Embryonic facial prominence (tissue), 1 donor: Measurements from ENCODE around the gene ZFYVE26.
A peak's percentile ranks its signal among the peaks of the same experiment; 100 is the strongest.
"Not testable (repeated sequence)": the region's sequence is repeated elsewhere in the genome, so short reads cannot be mapped to it uniquely, and the experiment has no call there.

Experiments
- DNase-seq: peaks from one replicate; pipeline ENCODE4 v3.0.0-alpha.2; 2016; ENCODE audit errors: extremely low spot score

Gene ZFYVE26

DNA sequence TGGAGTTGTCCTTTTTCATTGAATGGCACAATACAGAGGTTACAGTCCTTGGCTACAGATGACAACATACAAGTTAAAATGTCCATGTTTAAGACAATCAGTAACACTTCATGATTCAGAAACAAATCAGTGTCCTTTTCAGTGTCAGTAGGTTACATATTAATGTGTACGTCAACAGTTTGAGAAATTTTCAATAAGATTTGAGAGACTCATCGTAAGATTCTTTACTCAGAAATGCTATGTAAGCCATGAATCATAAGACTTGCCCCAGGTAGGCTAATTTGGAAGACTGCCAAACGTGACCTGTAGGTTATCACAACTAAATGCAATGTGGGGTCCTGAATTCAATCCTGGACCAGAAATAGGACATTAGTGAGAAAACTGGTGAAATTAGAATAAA is 111.2 kb downstream of the ZFYVE26 start:
- DNase-seq = no peak

DNA sequence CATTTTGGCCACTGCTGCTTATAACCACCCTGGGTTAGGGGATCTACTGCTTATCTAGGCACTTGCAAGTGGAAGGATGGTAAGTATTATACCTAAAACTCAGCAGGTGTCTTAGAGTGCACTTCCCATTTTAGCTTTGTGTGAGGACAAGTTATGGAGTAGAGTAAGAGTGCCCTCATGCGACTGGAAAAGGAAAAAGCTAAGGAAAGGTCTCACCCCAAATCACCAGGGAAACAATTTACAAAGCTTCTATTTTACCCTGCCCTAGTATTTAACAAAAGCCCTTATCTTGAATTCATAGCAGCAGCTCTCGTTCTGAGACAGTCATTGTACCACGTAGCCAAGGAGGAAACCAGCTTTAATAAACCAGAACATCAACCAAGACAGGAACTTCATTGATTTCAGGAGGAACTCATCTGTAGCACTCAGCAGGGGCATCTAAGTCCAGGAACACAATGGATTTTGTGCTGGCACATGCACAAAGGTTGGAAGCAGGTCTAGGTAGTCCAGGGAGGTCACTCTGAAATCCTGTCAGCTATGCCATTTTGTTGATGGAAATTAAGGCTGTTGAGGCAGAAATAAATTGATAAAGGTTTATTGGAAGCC is 111.8 kb downstream of the ZFYVE26 start:
- peak; percentile 49 for DNase-seq

DNA sequence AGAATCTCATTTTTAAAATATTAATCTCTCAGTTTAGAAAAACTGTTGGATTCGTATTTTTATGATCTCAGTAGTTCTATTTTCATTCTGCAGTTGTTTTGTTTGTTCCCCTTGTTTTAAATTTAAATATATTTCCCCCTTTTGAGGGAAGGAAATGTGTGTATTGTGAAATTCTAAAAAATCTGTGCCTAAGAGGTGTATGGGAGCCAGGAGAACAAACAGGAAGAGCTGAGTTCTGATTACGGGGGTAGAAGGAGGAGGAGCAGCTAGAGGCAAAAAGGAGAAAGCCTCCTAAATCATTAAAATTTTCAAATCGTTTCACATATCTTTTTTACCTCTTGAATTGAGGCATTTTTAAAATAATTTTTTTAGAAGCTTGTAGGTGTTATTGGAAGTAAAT is 112.4 kb downstream of the ZFYVE26 start:
- no peak for DNase-seq

DNA sequence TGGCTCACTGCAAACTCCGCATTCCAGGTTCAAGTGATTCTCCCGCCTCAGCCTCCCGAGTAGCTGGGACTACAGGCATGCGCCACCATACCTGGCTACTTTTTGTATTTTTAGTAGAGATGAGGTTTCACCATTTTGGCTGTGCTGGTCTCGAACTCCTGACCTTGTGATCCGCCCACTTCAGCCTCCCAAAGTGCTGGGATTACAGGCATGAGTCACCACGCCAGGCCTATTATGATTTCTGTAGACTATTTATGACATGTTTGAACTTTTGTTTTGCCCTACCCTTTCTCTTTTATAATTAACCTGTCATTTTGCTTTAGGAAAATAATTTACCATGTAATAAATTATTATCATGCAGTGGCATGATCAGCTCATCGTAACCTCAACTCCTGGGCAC is 114.9 kb downstream of the ZFYVE26 start, which contains the start of gene RDH12:
Gene RDH12, plus strand, starts transcription at position 395 of the 400 bp plus-strand sequence. CDS start 20,757 bp downstream, outside the sequence.
- DNase-seq = not testable (repeated sequence)

DNA sequence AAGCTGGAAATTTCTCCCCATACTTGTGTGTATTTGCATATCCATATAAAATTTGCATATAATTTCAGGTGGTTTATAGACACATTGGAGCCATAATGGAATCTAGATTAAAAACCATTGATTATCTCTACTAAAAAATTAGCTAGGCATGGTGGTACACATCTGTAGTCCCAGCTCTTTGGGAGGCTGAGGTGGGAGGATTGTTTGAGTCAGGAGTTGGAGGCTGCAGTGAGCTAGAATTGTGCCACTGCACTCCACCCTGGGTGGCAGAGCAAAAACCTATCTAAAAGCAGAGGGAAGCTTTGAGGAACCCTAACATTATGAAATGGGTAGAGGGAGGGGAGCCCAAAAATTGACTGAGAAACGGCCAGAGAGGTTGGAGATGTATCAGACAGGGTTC is 118.2 kb downstream of the ZFYVE26 start:
- no peak for DNase-seq

DNA sequence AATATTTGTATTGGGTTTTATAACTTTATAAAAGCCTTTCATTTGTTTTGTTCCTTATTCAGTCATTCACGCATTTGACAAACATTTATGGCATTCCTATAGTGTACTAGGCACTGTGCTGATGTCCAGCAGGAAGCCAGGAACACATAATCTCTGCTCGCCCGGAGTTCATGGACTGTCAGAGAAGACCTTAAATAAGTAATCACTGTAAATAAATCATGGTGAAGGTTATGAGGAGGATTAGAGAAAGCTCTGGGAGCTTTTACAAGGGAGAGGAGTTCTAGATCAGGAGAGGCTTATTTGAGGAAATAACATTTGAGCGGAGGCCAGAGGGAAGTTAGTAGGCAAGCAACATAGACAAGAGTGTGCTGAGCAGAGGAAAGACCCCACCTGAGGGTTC is 119.4 kb downstream of the ZFYVE26 start:
- no peak for DNase-seq
